ENCODE measurements around the gene PTGES3. TPM values are rescaled to one million over a fixed set of nuclear protein-coding genes. Genes with fewer than 3 reads are reported as not detected.

Gene PTGES3
- total RNA-seq, 8 experiments from 2014 or later: 145 to 328 (median 187) TPM

DNA sequence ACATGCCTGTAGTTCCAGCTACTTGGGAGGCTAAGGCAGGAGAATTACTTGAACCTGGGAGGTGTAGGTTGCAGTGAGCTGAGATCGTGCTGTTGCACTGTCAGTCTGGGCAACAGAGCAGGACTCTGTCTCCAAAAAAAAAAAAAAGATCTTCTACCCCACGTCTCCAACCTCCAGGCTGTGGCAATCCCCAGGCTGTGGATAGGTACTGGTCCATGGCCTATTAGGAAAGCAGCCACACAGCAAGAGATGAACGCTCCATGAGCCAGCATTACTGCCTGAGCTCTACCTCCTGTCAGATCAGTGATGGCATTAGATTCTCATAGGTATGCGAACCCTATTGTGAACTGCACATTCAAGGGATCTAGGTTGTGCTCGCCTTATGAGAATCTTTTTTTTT, 6.1 kb upstream of the PTGES3 start:
- in situ Hi-C loops (cut with MboI; ENCODE audit: low pct_unique_long_range_greater_than_20kb in 2 of 9, low sequenced_read_pairs in 9 of 9, unreplicated experiment in 9 of 9): no loop called here
- WGBS, 10 experiments: 0 to 100% (median 68%) methylated on average over 1 to 2 of the region's 5 CpGs; no CpG with 5 or more reads in 3 of the 10 experiments
- peaks cover 4 to 5% of the 10 kb centered on the region in 2 donors for H3K4me1 ChIP-seq (replicated peaks in 1 of 2)
- ATAC-seq (replicated peaks in 6 of 8): no peak
- H3K4me3 ChIP-seq: no peak overlapping the region
- no peak overlapping the region for H3K27ac ChIP-seq

DNA sequence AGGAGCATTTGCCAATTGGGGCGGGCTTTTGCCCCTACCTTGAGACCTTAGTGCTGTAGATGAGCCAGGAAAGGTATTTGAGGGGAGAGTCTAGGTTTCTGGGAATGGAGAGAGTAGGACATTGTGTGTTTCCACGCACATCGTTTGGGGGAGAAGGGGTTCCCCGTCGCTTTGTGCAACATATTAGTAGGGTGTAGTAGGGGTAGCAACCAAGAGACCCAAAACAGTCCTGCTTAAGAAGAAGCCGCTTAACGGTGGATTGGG, 694 bp upstream of the PTGES3 start:
- in situ Hi-C loops (cut with MboI; ENCODE audit: low pct_unique_long_range_greater_than_20kb in 2 of 9, low sequenced_read_pairs in 9 of 9, unreplicated experiment in 9 of 9): no loop called here
- ATAC-seq (replicated peaks in 6 of 8): no peak
- 0 to 23% (median 0%) methylated on average over 1 to 7 of the region's 7 CpGs; no CpG with 5 or more reads in 2 of the 10 experiments for WGBS, 10 experiments
- Histone ChIP-seq H3K4me1 (replicated peaks in 1 of 2) (peaks cover 11 to 31% of the 10 kb centered on the region in 2 donors), H3K27ac (peak overlapping the region; percentile 96 to 97), H3K4me3 (peak overlapping the region; percentile 37 to 73 (median 54))

DNA sequence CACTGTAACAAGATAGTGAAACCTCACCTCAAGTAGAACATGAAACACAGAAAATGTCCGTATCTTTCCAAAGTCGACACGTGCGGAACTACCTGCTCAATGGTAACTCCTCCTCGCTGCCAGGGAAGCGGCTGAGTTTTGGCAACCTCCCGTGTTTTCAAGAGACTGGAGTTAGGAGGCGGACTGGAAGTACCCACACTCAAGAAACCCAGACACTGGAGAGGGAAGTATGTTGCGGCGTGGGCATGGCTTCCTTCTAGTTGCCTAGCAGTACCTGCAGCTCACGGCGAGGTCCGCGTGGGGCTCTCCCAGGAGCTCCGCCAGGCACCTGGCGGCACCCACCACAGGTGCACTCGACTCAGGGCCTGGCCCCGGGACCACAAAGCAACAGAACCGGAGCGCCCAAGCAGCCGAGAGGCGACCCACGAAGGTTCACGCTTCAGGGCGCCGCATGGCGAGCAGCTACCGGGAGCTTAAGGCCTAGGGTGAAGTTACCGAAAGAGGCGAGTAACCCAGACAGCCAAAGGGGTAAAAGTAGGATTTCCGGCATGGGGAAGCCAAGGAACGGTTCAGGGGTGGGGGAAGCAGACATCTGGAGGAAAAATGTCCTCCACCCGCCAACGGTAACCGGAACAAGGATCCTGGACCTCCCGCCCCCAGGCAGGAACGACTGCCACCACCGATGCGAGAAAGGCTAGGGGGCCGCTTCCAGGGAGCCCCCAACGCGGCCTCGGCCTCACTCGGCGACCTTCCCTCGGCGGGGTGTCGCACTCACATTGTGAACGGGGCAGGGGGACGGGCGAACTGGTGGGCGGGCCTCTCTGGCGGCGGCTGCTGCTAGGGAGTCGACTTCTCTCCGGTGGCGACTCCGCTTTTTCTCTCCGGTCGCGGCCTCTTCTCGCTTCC, 608 bp downstream of the PTGES3 start:
- peak overlapping the region; percentile 56 to 79 (median 73) for H3K4me3 ChIP-seq
- in situ Hi-C loops (cut with MboI; ENCODE audit: low pct_unique_long_range_greater_than_20kb in 2 of 9, low sequenced_read_pairs in 9 of 9, unreplicated experiment in 9 of 9): no loop called here
- H3K27ac ChIP-seq: peak overlapping the region; percentile 91 to 96
- H3K4me1 ChIP-seq (replicated peaks in 1 of 2): peaks cover 14 to 31% of the 10 kb centered on the region in 2 donors
- peak; percentile 0 to 29 (median 4) for ATAC-seq (replicated peaks in 6 of 8)
- 0 to 1% (median 0%) methylated on average over 4 to 14 of the region's 62 CpGs; no CpG with 5 or more reads in 4 of the 10 experiments for WGBS, 10 experiments

DNA sequence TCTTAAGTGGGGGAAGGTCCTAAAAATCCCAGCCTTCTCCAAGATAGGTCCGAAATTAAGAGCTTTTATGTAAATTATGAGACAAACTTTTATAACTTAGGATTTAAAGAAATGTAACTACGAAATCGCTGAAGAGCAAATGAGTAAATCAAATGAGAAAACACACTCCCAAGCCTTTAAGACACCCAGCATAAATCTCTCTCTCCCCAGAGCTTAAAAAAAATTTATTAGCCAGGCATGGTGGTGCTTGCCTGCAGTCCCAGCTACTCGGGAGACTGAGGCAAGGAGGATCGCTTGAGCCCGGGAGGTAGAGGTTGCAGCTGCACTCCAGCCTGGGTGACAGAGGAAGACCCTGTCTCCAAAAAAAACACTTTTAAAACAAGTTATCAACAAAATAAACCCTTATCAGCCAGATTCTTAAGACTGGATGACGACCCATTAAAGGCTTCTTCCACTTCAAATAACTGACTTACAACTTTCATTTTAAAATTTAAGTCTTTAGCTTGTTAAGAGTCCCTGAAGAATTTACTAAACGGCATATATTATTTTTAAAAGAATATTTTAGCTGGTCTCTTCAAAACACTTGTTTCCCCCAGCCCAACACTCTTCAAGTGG, 3.2 kb downstream of the PTGES3 start:
- in situ Hi-C loops (cut with MboI; ENCODE audit: low pct_unique_long_range_greater_than_20kb in 2 of 9, low sequenced_read_pairs in 9 of 9, unreplicated experiment in 9 of 9): no loop called here
- WGBS, 10 experiments: 2 to 72% (median 49%) methylated on average over 2 to 8 of the region's 8 CpGs
- peak overlapping the region; percentile 1 to 79 (median 9) for H3K4me3 ChIP-seq
- peaks cover 14 to 31% of the 10 kb centered on the region in 2 donors for H3K4me1 ChIP-seq (replicated peaks in 1 of 2)
- no peak overlapping the region for H3K27ac ChIP-seq
- ATAC-seq (replicated peaks in 6 of 8): no peak

DNA sequence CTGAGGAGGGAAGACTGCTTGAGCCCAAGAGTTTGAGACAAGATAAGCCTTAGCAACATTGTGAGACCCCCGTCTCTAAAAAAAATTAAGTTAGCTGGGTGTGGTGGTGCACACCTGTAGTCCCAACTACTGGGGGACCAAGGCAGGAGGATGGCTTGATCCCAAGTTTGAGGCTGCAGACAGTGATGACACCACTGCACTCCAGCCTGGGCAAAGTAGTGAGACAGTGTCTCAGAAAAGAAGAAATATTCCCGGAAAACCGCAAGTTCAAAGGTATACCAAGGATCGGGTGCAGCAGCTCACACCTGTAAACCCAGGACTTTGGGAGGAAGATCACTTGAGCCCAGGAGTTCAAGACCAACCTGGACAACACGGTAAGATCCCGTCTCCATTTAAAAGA, 5.8 kb downstream of the PTGES3 start:
- ATAC-seq (replicated peaks in 6 of 8): no peak
- peaks cover 9 to 26% of the 10 kb centered on the region in 2 donors for H3K4me1 ChIP-seq (replicated peaks in 1 of 2)
- H3K27ac ChIP-seq: no peak overlapping the region
- in situ Hi-C loops (cut with MboI; ENCODE audit: low pct_unique_long_range_greater_than_20kb in 2 of 9, low sequenced_read_pairs in 9 of 9, unreplicated experiment in 9 of 9): no loop called here
- WGBS, 10 experiments: 65 to 100% (median 94%) methylated on average over 1 to 4 of the region's 6 CpGs; no CpG with 5 or more reads in 5 of the 10 experiments
- no peak overlapping the region for H3K4me3 ChIP-seq

DNA sequence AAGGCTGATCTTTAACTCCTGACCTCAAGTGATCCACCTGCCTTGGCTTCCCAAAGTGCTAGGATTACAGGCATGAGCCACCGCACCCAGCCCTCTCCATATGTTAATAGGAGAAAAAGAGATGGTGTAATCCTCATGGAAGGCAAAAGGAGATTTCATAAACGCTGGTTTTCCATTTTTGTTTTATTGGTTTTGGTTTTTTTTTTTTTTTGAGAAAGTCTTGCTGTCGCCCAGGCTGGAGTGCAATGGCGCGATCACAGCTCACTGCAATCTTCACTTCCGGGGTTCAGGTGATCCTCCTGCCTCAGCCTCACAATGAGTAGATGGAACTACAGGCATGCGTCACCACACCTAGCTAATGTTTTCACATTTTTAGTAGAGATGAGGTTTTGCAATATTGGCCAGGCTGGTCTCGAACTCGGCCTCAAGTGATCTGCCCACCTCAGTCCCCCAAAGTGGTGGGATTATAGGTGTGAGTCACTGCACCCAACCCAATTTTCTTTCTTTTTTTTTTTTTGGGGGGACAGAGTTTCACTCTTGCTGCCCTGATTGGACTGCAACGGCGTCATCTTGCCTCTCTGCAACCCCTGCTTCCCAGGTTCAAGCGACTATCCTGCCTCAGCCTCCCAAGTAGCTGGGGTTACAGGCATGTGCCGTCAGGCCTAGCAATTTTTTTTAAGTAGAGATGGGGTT, 8.1 kb downstream of the PTGES3 start:
- WGBS, 10 experiments: 66 to 100% (median 100%) methylated on average over 3 to 11 of the region's 13 CpGs; no CpG with 5 or more reads in 1 of the 10 experiments
- H3K4me1 ChIP-seq (replicated peaks in 1 of 2): peaks cover 5 to 13% of the 10 kb centered on the region in 2 donors
- H3K27ac ChIP-seq: no peak overlapping the region
- H3K4me3 ChIP-seq: no peak overlapping the region
- ATAC-seq (replicated peaks in 6 of 8): peak in 2 of 8 experiments; percentile 10 to 53
- in situ Hi-C loops (cut with MboI; ENCODE audit: low pct_unique_long_range_greater_than_20kb in 2 of 9, low sequenced_read_pairs in 9 of 9, unreplicated experiment in 9 of 9): no loop called here

DNA sequence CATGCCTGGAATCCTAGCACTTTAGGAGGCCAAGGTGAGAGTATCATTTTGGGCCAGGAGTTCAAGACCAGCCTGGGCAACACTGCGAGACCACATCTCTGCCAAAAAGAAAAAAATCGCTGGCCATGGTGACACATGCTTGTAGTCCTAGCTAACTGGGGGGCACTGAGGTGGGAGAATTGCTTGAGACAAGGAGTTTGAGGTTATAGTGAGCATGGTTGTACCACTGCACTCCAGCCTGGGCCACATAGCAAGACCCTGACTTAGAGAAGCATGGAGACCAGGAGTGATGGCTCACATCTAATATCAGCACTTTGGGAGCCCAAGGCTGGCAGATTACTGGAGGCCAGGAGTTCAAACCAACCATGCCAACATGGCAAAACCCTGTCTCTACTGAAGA, 9.2 kb downstream of the PTGES3 start:
- Histone ChIP-seq H3K27ac (no peak overlapping the region), H3K4me1 (replicated peaks in 1 of 2) (peaks cover under 1 to 2% of the 10 kb centered on the region in 2 donors), H3K4me3 (no peak overlapping the region)
- ATAC-seq (replicated peaks in 6 of 8): peak in 1 of 8 experiments; percentile 16
- WGBS, 10 experiments: 80 to 100% (median 100%) methylated on average over 1 to 2 of the region's 2 CpGs; no CpG with 5 or more reads in 6 of the 10 experiments
- in situ Hi-C loops (cut with MboI; ENCODE audit: low pct_unique_long_range_greater_than_20kb in 2 of 9, low sequenced_read_pairs in 9 of 9, unreplicated experiment in 9 of 9): no loop called here

DNA sequence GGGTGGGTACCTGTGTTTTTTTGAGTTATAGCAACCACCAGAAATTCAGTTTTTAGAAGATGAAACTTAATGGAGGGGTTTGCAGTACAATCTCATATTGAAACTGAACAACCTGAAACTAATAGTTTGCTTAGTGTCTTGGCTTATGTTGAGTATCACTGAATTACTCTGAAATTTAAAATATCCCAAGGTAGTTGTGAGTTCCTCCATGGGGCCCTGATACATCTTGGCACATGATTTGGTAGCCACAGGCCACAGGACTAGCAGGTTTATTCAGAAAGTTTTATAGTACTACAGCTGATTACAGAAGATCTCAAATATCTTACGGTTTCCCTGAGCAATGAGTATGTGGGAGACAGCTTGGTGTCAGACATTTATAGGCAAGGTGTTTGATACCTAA, 10.4 kb downstream of the PTGES3 start:
- WGBS, 10 experiments: 67 to 100% (median 88%) methylated on average over 1 of the region's 1 CpG; no CpG with 5 or more reads in 5 of the 10 experiments
- Histone ChIP-seq H3K27ac (no peak overlapping the region), H3K4me1 (replicated peaks in 1 of 2) (no peaks in the 10 kb centered on the region), H3K4me3 (no peak overlapping the region)
- ATAC-seq (replicated peaks in 6 of 8): no peak
- in situ Hi-C loops (cut with MboI; ENCODE audit: low pct_unique_long_range_greater_than_20kb in 2 of 9, low sequenced_read_pairs in 9 of 9, unreplicated experiment in 9 of 9): no loop called here

DNA sequence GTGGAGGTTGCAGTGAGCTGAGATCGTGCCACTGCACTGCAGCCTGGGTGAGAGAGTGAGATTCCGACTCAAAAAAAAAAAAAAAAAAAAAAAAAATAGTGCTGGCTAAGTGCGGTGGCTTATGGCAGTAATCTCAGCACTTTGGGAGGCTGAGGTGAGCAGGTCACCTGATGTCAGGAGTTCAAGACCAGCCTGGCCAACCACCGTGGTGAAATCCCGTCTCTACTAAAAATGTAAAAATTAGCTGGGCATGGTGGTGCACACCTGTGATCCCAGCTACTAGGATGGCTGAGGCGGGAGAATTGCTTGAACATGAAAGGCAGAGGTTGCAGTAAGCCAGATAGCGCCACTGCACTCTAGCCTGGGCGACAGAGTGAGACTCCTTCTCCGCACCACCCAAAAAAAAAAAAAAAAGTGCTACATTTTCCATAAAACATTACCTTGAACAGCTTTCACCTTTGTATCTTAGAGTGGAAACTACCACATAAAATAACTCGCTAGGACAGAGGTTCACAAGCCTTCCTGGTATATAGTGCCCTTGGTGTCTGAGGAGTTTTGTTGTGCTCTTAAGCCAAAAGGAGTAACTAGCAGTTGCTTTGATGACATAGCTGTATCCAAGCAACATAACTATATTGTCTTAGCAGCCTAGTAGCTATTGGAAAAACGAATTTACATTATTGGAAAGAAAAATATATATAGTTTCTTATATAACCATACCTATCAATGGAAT, 11.1 kb downstream of the PTGES3 start:
- peak in 1 of 8 experiments; percentile 8 for ATAC-seq (replicated peaks in 6 of 8)
- H3K27ac ChIP-seq: no peak overlapping the region
- no peak overlapping the region for H3K4me3 ChIP-seq
- in situ Hi-C loops (cut with MboI; ENCODE audit: low pct_unique_long_range_greater_than_20kb in 2 of 9, low sequenced_read_pairs in 9 of 9, unreplicated experiment in 9 of 9): no loop called here
- no peaks in the 10 kb centered on the region for H3K4me1 ChIP-seq (replicated peaks in 1 of 2)
- WGBS, 10 experiments: 0 to 98% (median 83%) methylated on average over 1 to 9 of the region's 11 CpGs

DNA sequence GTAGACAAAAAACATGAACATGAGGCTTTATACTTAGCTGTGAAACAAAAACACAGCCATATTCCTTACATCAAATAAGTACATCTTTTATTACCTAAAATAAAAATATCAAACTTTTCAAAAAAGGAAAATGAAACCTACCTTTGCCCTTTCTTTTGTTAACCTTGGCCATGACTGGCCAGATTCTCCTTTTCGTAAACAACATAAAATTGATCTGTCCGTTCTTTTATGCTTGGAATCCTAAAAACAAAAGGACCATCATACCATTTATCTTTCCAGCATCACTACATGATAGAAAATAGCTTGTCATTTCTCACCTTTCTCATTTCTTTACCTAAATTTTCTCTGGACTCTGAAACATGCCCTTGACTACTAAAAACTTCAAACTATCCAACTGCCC, 16.5 kb downstream of the PTGES3 start:
- H3K27ac ChIP-seq: no peak overlapping the region
- H3K4me1 ChIP-seq (replicated peaks in 1 of 2): no peaks in the 10 kb centered on the region
- H3K4me3 ChIP-seq: no peak overlapping the region
- WGBS, 10 experiments: 94 to 100% (median 100%) methylated on average over 2 of the region's 2 CpGs; no CpG with 5 or more reads in 1 of the 10 experiments
- in situ Hi-C loops (cut with MboI; ENCODE audit: low pct_unique_long_range_greater_than_20kb in 2 of 9, low sequenced_read_pairs in 9 of 9, unreplicated experiment in 9 of 9): no loop called here
- no peak for ATAC-seq (replicated peaks in 6 of 8)

DNA sequence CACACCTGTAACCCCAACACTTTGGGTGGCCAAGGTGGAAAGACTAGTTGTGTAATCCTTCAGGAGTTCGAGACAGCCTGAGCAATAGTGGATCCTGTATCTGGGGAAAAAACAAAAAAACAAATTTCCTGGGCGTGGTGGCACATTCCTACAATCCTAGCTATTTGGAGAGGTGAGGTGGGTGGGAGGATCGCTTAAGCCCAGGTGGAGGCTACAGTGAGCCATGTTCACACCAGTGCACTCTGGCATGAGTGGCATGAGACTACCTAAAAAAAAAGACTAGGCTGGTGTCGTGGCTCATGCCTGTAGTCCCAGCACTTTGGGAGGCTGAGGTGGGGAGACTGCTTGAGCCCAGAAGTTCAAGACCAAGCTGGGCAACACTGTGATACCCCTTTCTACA, 17.2 kb downstream of the PTGES3 start:
- H3K4me1 ChIP-seq (replicated peaks in 1 of 2): no peaks in the 10 kb centered on the region
- no peak overlapping the region for H3K27ac ChIP-seq
- H3K4me3 ChIP-seq: no peak overlapping the region
- in situ Hi-C loops (cut with MboI; ENCODE audit: low pct_unique_long_range_greater_than_20kb in 2 of 9, low sequenced_read_pairs in 9 of 9, unreplicated experiment in 9 of 9): no loop called here
- 67 to 100% (median 96%) methylated on average over 1 to 3 of the region's 4 CpGs; no CpG with 5 or more reads in 3 of the 10 experiments for WGBS, 10 experiments
- no peak for ATAC-seq (replicated peaks in 6 of 8)

DNA sequence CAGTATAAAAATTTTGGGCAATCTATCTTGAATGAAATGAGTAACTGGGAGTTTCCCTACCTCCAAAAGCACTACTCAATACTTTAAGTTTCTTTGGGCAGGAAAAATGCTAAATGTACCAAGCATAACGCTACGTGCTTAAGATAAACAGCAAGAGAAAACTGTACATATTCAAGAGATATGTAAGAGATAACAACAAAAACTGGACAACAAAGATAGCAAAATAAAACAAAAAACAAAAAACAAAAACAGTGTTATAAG, 20.0 kb downstream of the PTGES3 start:
- 46 to 100% (median 97%) methylated on average over 1 to 2 of the region's 2 CpGs for WGBS, 10 experiments
- Histone ChIP-seq H3K4me1 (replicated peaks in 1 of 2) (no peaks in the 10 kb centered on the region), H3K4me3 (no peak overlapping the region), H3K27ac (no peak overlapping the region)
- in situ Hi-C loops (cut with MboI; ENCODE audit: low pct_unique_long_range_greater_than_20kb in 2 of 9, low sequenced_read_pairs in 9 of 9, unreplicated experiment in 9 of 9): no loop called here
- ATAC-seq (replicated peaks in 6 of 8): no peak
